Skeletal muscle satellite cell (primary cell): Measurements from ENCODE around the gene PMS1.

Experiments
- H3K27me3 ChIP-seq: 2 replicates; pipeline ENCODE4 v1.7.0; 2013; ENCODE audit warnings: low read length; ENCODE audit not compliant: control insufficient read depth, insufficient read depth
- H3K36me3 ChIP-seq: 2 replicates; pipeline ENCODE4 v1.7.0; 2013; ENCODE audit warnings: mild to moderate bottlenecking, control low read depth, low read length; ENCODE audit not compliant: insufficient read depth
- H3K4me1 ChIP-seq: 2 replicates; pipeline ENCODE4 v1.7.0; 2013; ENCODE audit warnings: low read length; ENCODE audit not compliant: control insufficient read depth, insufficient read depth
- H3K4me2 ChIP-seq: 2 replicates; pipeline ENCODE4 v1.7.0; 2013; ENCODE audit warnings: mild to moderate bottlenecking, low read length
- H3K4me3 ChIP-seq: 2 replicates; pipeline ENCODE4 v1.7.0; 2013; ENCODE audit warnings: low read length
- H3K9ac ChIP-seq: 2 replicates; pipeline ENCODE4 v1.7.0; 2013; ENCODE audit warnings: mild to moderate bottlenecking, low read depth, low read length, moderate library complexity
- H3K9me3 ChIP-seq: replicated peaks from 2 replicates; pipeline ENCODE4 v1.7.0; 2013; ENCODE audit warnings: mild to moderate bottlenecking, control low read depth, low read length

PMS1 gene

DNA sequence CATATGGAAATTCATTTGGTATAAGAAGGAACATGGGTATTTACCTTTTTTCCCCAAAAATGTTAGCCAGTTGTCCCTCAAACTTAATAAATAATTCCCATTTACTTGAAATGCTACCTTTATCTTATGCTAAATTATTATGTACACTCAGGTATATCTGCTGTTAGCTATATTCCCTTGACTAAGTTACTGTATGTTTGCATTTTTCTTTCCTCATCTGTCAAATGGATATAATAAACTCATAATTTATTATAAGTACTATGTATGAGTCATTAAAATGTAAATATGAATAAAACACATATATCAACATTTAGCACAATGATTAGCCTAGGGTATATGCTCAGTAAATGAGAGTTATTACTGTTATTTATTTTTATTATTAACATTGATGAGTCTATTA, 117.4 kb downstream of the PMS1 start:
- no peak overlapping the region for H3K9ac ChIP-seq
- no peaks in the 10 kb centered on the region for H3K9me3 ChIP-seq
- H3K36me3 ChIP-seq = no peaks in the 10 kb centered on the region
- H3K4me2 ChIP-seq = no peak overlapping the region
- no peaks in the 10 kb centered on the region for H3K27me3 ChIP-seq
- peaks cover 17% of the 10 kb centered on the region for H3K4me1 ChIP-seq
- no peak overlapping the region for H3K4me3 ChIP-seq

GRCh38 chr2:189913821-189914220, 129.6 kb downstream of the PMS1 start:
- no peaks in the 10 kb centered on the region for H3K27me3 ChIP-seq
- no peaks in the 10 kb centered on the region for H3K36me3 ChIP-seq
- no peaks in the 10 kb centered on the region for H3K4me1 ChIP-seq
- H3K4me3 ChIP-seq = no peak overlapping the region
- no peaks in the 10 kb centered on the region for H3K9me3 ChIP-seq
- H3K9ac ChIP-seq = no peak overlapping the region
- no peak overlapping the region for H3K4me2 ChIP-seq

DNA sequence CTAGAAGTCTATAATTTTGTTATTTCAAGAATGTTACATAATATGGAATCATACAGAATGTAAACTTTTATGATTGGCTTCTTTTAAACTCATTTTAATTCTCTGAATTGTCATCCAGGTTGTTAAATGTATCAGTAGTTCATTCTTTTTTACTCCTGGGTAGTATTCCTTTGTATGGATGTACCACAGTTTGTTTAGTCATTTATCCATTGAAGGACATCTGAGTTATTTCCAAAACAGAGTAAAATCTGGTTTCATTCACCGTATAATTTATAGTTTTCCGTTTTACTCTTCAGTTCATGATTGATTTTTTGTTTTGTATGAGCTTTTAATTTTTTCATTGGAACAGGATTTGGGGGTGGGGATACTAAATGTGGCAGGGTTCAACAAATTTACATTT, 132.4 kb downstream of the PMS1 start:
- Histone ChIP-seq H3K27me3 (no peaks in the 10 kb centered on the region), H3K36me3 (no peaks in the 10 kb centered on the region), H3K9ac (no peak overlapping the region), H3K4me3 (no peak overlapping the region), H3K4me1 (no peaks in the 10 kb centered on the region), H3K4me2 (no peak overlapping the region), H3K9me3 (no peaks in the 10 kb centered on the region)
